Neural cell (in vitro differentiated cells): ENCODE measurements around the gene PLAC9. TPM values are rescaled to one million over a fixed set of nuclear protein-coding genes. Genes with fewer than 3 reads are reported as not detected.

Source experiments
- H2AFZ ChIP-seq: fragments of 200-600, 300-800 bp; sonication (generic), shearing (Covaris generic); 2 replicates; pipeline ENCODE4 v1.6.0; 2014; ENCODE audit warnings: low read depth, mild to moderate bottlenecking, antibody characterized with exemption, low read length, moderate library complexity
- H3F3A ChIP-seq: fragments of 200-600 bp; shearing (Covaris generic); 2 replicates; pipeline ENCODE4 v1.6.1; 2016; ENCODE audit warnings: mild to moderate bottlenecking, moderate library complexity, mixed read lengths, antibody characterized with exemption, low read length; ENCODE audit not compliant: insufficient read depth, poor library complexity, severe bottlenecking
- H3K27ac ChIP-seq: fragments of 200-600, 300-800 bp; sonication (generic), shearing (Covaris generic); 2 replicates; pipeline ENCODE4 v1.5.1; 2014; ENCODE audit warnings: mild to moderate bottlenecking, low read length, moderate library complexity
- H3K27me3 ChIP-seq: fragments of 300-800, 200-600 bp; sonication (generic), shearing (Covaris generic); 2 replicates; pipeline ENCODE4 v1.6.0; 2014; ENCODE audit warnings: mild to moderate bottlenecking, low read depth, low read length, moderate library complexity; ENCODE audit not compliant: insufficient read depth
- H3K36me3 ChIP-seq: fragments of 300-800, 200-600 bp; sonication (generic), shearing (Covaris generic); 2 replicates; pipeline ENCODE4 v1.5.1; 2014; ENCODE audit warnings: mild to moderate bottlenecking, antibody characterized with exemption, low read length, moderate library complexity; ENCODE audit not compliant: insufficient read depth
- H3K4me2 ChIP-seq: fragments of 300-800, 200-600 bp; sonication (generic), shearing (Covaris generic); 2 replicates; pipeline ENCODE4 v1.6.0; 2014; ENCODE audit warnings: mild to moderate bottlenecking, low read length
- H3K4me3 ChIP-seq: fragments of 300-800, 200-600 bp; sonication (generic), shearing (Covaris generic); 2 replicates; pipeline ENCODE4 v1.5.1; 2014; ENCODE audit warnings: mild to moderate bottlenecking, low read length, moderate library complexity
- H3K79me2 ChIP-seq: fragments of 200-600 bp; shearing (Covaris generic); replicated peaks from 2 replicates; pipeline ENCODE4 v1.6.0; 2014; ENCODE audit warnings: mild to moderate bottlenecking, low read length, moderate library complexity; ENCODE audit not compliant: insufficient read depth
- H3K9ac ChIP-seq: fragments of 300-800, 200-600 bp; sonication (generic), shearing (Covaris generic); 2 replicates; pipeline ENCODE4 v1.6.1; 2016; ENCODE audit warnings: mild to moderate bottlenecking, low read length, mixed read lengths
- H3K9me2 ChIP-seq: fragments of 200-600 bp; shearing (Covaris generic); 2 replicates; pipeline ENCODE4 v1.6.1; 2016; ENCODE audit warnings: mild to moderate bottlenecking, low read length, mixed read lengths; ENCODE audit not compliant: insufficient read depth
- H3K9me3 ChIP-seq: fragments of 200-600, 300-800 bp; sonication (generic), shearing (Covaris generic); 2 replicates; pipeline ENCODE4 v1.6.1; 2016; ENCODE audit warnings: mild to moderate bottlenecking, mixed run types, low read length, moderate library complexity, mixed read lengths
- H4K20me1 ChIP-seq: fragments of 200-600 bp; shearing (Covaris generic); 2 replicates; pipeline ENCODE4 v1.6.1; 2016; ENCODE audit warnings: mild to moderate bottlenecking, mixed run types; ENCODE audit not compliant: insufficient read depth
- CTCF ChIP-seq: fragments of 450-650 bp; IDR thresholded peaks from 2 replicates; pipeline ENCODE4 v1.5.1; 2014; ENCODE audit warnings: antibody characterized with exemption, mild to moderate bottlenecking, moderate library complexity; ENCODE audit not compliant: poor library complexity, severe bottlenecking
- EP300 ChIP-seq: fragments of 450-650 bp; conservative IDR thresholded peaks from 2 replicates; pipeline ENCODE4 v1.6.1; 2014; ENCODE audit warnings: antibody characterized with exemption, mild to moderate bottlenecking, moderate library complexity; ENCODE audit not compliant: poor library complexity, severe bottlenecking
- EZH2 ChIP-seq: fragments of 200-600, 300-800 bp; shearing (Covaris generic), sonication (generic); IDR thresholded peaks from 2 replicates; pipeline ENCODE4 v1.6.1; 2014; ENCODE audit warnings: antibody characterized with exemption, low read length, borderline replicate concordance, mild to moderate bottlenecking; ENCODE audit not compliant: insufficient read depth, poor library complexity, severe bottlenecking
- MXI1 ChIP-seq: fragments of 450-650 bp; conservative IDR thresholded peaks from 2 replicates; pipeline ENCODE4 v1.6.1; 2014; ENCODE audit warnings: antibody characterized with exemption, mild to moderate bottlenecking; ENCODE audit not compliant: poor library complexity, severe bottlenecking
- POLR2AphosphoS5 ChIP-seq: IDR thresholded peaks from 2 replicates; pipeline ENCODE4 v1.6.1; 2012
- RAD21 ChIP-seq: fragments of 450-650 bp; conservative IDR thresholded peaks from 2 replicates; pipeline ENCODE4 v1.6.1; 2014; ENCODE audit warnings: antibody characterized with exemption, mild to moderate bottlenecking, moderate library complexity
- REST ChIP-seq: IDR thresholded peaks from 2 replicates; pipeline ENCODE4 v1.6.1; 2012; ENCODE audit warnings: borderline replicate concordance
- SMC3 ChIP-seq: fragments of 450-650 bp; conservative IDR thresholded peaks from 2 replicates; pipeline ENCODE4 v1.6.1; 2014; ENCODE audit warnings: antibody characterized with exemption, mild to moderate bottlenecking, moderate library complexity; ENCODE audit not compliant: poor library complexity
- TAF1 ChIP-seq: IDR thresholded peaks from 2 replicates; pipeline ENCODE4 v1.6.1; 2012; ENCODE audit warnings: low read depth
- polyA plus RNA-seq: library from polyadenylated mRNA; depleted of rRNA; stranded (reverse); fragments of >200 nt; gene quantifications from 2 replicates; pipeline ENCODE4 v1.2.3, GENCODE V29; 2014

PLAC9 gene
- polyA plus RNA-seq, 1 donor from 2014 or later, result not detected

GRCh38 chr10:80110986-80111385, 21.5 kb upstream of the PLAC9 start:
- Histone ChIP-seq H3K9me3 (no peaks in the 10 kb centered on the region), H3K36me3 (no peaks in the 10 kb centered on the region), H3K27ac (no peak overlapping the region), H4K20me1 (no peaks in the 10 kb centered on the region), H3K4me3 (no peak overlapping the region), H3K79me2 (no peaks in the 10 kb centered on the region), H3K9me2 (no peaks in the 10 kb centered on the region), H3K4me2 (no peak overlapping the region), H2AFZ (no peak overlapping the region), H3K27me3 (no peaks in the 10 kb centered on the region), H3K9ac (no peak overlapping the region), H3F3A (no peaks in the 10 kb centered on the region)
- TF ChIP-seq EZH2, result no peak
- no peak for TF ChIP-seq CTCF
- no peak for TF ChIP-seq SMC3
- no peak for TF ChIP-seq TAF1
- no peak for TF ChIP-seq MXI1
- TF ChIP-seq EP300, result no peak
- no peak for TF ChIP-seq RAD21
- no peak for TF ChIP-seq REST
- no peak for TF ChIP-seq POLR2AphosphoS5

DNA sequence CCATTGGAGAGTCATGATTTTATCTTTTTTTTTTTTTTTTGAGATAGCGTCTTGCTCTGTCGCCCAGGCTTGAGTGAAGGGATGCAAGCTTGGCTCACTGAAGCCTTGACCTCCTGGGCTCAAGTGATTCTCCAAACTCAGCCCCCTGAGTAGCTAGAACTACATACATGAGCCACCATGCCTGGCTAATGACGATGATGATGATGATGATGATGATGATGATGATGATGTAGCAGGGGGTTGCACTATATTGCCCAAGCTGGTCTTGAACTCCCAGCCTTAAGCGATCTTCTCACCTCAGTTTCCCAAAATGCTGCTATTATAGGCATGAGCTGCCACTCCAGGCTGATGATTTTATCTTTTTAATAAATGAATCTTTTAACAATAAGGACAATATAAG, 13.9 kb upstream of the PLAC9 start:
- no peak for TF ChIP-seq EP300
- TF ChIP-seq TAF1, result no peak
- no peak for TF ChIP-seq MXI1
- TF ChIP-seq EZH2, result no peak
- TF ChIP-seq REST, result no peak
- no peak for TF ChIP-seq POLR2AphosphoS5
- TF ChIP-seq RAD21, result no peak
- no peak for TF ChIP-seq SMC3
- TF ChIP-seq CTCF, result no peak
- Histone ChIP-seq H3K4me2 (no peak overlapping the region), H3K27ac (no peak overlapping the region), H3K27me3 (no peaks in the 10 kb centered on the region), H3K36me3 (no peaks in the 10 kb centered on the region), H3K9me3 (no peaks in the 10 kb centered on the region), H3K9ac (no peak overlapping the region), H3F3A (no peaks in the 10 kb centered on the region), H3K9me2 (no peaks in the 10 kb centered on the region), H4K20me1 (no peaks in the 10 kb centered on the region), H2AFZ (no peak overlapping the region), H3K79me2 (no peaks in the 10 kb centered on the region), H3K4me3 (no peak overlapping the region)
